Stimulated activated CD8-positive, alpha-beta memory T cell treated with anti-CD3 and anti-CD28 coated beads, Interleukin-7, amount 100 ng/mL, for 48 hours (primary cell): ENCODE data around the gene CNOT1.
A peak's percentile ranks its signal among the peaks of the same experiment; 100 is the strongest.

Source experiments
- DNase-seq, 2 donors: peaks; one replicate each; pipeline ENCODE4 v3.0.0-alpha.2; 2020; ENCODE audit warnings: low read depth in 1 of 2; ENCODE audit errors: extremely low read depth in 1 of 2

CNOT1 gene

DNA sequence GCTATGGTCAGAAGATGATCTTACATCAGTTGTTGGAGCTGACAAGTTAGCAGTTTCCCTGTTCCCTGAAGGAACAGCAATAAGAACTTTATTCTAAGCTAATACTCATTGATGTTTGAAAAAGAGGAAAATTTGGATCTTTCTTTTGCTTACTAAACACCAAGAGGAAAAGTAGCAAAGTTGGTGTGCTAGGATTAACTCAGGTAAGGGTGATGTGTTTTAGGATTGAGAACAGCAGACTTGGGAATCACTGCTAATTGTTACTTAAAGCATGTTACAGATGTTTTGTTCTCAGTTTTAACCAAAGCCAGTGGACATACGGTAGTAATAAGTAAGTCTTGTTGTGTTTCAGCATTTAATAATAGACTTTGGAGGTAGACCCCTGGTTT, 110.7 kb downstream of the CNOT1 start:
- no peak for DNase-seq

DNA sequence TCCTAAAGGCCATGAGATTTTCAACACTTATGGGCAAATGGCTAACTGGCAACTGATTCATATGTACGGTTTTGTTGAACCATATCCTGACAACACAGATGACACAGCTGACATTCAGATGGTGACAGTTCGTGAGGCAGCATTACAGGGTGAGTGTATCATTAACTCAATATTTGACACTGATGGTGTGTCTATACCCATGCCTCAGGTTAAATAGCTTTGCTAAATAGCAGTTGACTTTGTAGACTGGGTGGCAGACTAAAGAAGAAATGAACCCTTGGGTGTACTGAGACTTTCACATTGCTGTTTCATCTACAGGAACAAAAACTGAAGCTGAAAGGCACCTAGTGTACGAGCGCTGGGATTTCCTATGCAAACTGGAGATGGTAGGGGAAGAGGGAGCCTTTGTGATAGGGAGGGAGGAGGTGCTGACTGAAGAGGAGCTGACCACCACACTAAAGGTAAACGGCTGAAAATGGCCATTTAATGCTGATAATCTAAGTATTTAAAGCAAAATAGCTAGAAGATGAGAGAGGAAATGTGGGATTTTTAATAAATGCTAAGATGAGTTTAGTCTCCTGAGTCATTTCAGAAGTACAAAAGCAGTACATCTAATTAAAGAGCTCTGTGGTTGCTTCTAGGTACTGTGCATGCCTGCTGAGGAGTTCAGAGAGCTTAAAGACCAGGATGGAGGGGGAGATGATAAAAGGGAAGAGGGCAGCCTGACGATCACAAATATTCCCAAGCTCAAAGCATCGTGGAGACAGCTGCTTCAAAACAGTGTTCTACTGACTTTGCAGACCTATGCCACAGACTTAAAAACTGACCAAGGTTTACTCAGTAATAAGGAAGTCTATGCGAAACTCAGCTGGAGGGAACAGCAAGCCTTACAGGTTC, 111.3 kb downstream of the CNOT1 start:
- no peak for DNase-seq

- no peak for DNase-seq
Measured at GRCh38 chr16:58516768-58517107, 112.9 kb downstream of the CNOT1 start.

- DNase-seq: peak in 1 of 2 donors; percentile 11
Measured at GRCh38 chr16:58515871-58516767, 113.5 kb downstream of the CNOT1 start.

- peak; percentile 58 to 60 for DNase-seq
Measured at GRCh38 chr16:58515125-58515870, 114.3 kb downstream of the CNOT1 start, which contains the start of gene SETD6. Gene SETD6, plus strand, starts transcription at chr16:58515517. Its CDS starts 21 bp downstream, at chr16:58515538.

- no peak for DNase-seq
Measured at GRCh38 chr16:58513874-58514273, 115.8 kb downstream of the CNOT1 start.

DNA sequence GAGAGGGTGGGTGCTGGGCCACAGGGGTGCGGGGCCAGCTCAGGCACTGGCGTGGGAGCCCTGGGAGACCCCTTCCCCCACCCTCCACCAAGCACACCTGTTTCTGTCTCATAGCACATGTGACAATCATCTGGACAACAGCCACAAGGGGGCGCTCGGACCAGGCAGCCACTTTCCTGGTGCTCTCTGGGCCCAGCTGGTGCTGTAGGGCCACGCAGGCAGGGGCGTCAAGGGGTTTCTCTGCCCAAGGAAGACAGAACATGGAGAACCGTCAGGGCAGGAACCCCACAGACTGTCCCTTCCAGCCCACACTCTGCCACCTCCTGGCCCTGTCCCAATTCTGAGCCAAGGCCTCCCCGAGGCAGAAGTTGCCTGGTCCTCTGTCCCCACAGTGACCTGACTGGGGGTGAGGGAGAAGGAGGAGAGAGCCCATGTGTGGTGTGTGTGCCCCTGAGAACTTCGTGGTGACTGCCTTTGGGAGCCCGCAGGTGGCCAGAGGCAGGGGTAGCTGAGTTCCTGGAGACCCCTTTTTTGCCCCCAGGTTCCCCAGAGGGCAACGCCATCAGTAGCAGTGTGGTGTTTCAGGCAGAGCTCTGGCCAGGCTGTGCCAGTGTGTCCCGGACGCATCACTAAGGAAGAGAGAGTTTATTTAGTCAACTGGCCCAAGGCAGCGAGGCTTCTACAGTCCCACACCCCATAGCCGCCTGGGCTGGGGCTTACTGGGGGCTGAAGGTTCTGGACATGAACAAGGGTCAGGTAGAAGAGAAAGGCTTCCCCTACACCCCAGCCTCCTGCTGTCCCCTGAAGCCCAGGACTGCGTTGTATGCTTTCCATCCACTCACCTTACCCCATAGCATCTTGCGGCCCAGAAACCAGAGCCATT, 117.5 kb downstream of the CNOT1 start:
- peak; percentile 57 to 77 for DNase-seq

- DNase-seq: no peak
Measured at GRCh38 chr16:58510776-58511628, 118.6 kb downstream of the CNOT1 start.

DNA sequence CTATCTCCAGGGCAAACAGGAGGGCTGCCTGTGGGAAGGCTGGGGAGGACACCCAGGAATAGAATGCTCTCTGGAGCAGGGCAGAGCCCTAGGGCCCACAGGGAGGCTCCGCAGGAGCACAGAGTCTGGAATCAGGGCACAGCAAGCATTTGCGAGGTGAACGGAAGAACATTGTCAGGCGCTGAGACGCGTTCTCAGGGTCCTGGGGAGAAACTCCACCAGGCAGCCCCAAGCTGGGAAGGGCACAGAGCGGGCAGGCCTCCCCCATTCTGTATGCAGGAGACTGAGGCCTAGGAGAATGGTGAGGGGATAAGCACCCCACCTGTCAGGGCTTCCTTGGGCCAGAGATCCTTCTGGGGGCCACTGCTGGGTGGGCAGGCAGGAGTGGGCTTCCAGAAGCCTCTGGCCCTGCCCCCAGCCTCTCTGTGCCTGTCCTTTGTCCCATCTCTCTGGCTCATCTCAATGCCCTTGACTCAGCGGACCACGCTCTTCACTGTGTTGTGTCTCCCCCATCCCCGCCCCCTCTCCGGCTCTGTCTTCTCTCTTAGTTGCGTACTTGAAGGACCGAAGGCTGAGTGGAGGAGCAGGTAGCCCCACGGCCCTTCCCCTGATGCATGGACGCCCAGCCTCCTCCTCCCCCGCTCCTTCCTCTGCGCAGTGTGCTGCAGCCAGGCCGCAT, 119.4 kb downstream of the CNOT1 start:
- DNase-seq: no peak

DNA sequence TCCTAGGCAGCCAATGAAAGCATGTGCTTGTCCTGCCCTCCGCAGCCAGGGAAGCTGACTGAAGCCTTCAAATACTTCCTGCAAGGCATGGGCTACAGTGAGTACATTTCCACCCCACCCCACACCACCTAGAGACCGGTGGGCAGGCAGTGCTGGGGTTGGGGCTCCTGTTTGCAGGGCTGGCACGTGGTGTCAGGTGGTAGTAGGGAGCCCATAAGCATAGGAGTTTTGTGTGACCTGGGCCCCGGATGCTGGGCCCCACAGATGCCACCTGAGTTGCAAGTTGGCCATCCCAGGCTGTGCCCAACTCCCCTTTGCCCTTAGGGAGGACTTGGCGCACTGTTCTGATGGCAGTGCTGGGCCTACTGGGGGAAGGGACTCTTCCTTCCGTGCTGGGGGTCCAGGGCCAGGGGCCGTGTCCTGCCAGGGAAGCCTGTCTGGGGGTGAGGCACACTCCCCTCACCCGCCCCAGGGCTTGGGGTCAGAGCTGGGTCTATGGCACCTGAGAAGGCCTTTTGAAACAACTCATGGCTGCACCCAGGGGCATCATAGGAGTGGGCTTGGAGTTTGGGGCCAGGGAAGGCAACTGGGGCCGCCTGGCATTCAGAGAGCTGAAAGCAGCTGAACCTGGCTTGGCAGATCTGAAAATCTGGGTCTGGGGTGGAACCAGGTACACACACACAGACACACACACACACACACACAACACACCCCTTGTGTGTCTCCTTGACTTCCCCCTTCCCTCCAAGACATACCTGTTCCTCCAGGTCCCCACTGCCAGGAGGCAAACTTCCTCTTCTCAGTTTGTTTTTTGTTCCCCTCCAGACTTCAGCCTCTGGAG, 120.2 kb downstream of the CNOT1 start:
- DNase-seq: no peak

DNA sequence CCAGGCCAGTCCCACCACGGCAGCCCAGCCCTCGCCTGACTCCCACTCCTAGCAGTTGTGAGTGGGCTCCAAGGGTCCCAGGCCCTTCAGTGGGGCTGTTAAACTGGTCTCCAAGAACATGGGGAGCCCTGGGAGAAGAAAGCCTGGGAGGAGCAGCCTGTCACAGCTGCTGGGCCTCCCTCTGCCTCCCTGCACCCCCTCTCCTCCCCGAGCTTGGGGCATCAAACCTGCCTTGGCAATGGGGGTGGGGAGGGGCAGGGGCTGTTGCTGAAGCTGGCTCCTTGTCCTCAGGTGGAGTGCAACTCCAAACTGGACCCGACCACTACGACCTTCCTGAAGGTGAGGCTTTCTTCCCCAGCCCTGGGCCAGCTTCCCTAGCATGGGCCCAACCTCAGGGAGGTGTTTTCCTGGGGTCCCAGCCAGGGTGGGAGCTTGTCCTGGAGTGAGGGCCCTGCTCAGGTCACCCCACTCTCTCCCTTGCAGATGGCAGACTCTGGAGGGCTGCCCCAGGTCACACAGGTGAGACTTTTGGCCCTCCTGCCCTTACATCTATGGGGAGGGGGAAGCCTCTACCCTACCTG, 120.9 kb downstream of the CNOT1 start:
- no peak for DNase-seq

GRCh38 chr16:58507963-58508670, 121.5 kb downstream of the CNOT1 start:
- DNase-seq: no peak

DNA sequence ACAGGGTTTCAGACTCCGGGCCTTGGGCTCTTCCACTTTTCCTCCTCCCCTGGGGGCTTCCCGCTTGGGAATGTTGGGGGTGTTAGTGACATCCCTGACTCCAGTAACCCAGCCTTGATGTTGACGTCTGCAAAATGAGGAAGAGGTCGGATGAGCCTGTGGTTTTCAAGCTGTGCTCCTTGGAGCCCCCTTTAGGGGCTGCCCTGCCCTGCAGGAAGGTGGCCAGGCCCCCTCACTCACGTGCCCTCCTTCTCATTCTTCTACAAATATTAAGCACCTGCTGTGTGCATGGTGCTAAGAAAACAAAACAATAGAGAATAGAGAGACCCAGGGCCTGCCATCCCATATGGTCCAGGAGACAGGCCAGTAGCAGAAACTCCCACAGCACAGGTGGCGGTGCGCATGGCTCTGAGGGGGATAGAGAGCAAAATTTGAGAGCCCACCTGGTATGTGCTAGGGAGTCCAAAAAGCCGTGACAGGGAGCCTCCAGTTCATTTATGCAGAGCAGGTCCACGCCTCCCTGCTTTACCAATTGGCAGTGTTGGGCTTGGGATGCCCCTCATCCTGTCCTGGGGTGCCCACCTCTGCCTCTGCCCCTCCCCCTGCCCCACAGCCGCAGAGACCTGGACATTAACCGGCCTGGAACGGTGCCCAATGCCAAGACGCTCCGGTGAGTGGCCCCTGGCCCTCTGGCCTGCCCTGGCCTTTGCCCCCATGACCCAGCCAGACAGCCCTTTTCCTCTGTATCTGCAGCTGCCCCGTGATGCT, 122.2 kb downstream of the CNOT1 start:
- no peak for DNase-seq

GRCh38 chr16:58506241-58507194, 123.1 kb downstream of the CNOT1 start:
- DNase-seq: no peak
